Muscle of back (tissue), 11 donors: ENCODE measurements around the gene SMARCA4. TPM values are rescaled to one million over a fixed set of nuclear protein-coding genes. Genes with fewer than 3 reads are reported as not detected.

ENCODE experiments used
- DNase-seq, 3 donors: peaks; one replicate each; pipeline versions ENCODE4 v3.0.0 to v3.0.0-alpha.2; 2013
- polyA plus RNA-seq, 10 donors: library from polyadenylated mRNA; unstranded; fragments of 120-200 nt; gene quantifications; one replicate each; pipeline ENCODE4 v1.2.1, GENCODE V29; 2013; ENCODE audit not compliant: insufficient read length in 10 of 10

SMARCA4 gene
- polyA plus RNA-seq, 10 donors = 78.0 to 110 (median 93.9) TPM

GRCh38 chr19:11031421-11032070 is 70.7 kb downstream of the SMARCA4 start:
- DNase-seq = no peak

- no peak for DNase-seq
These were observed 72.4 kb downstream of the SMARCA4 start for GRCh38 chr19:11033251-11033650.

- DNase-seq = no peak
These were observed 72.9 kb downstream of the SMARCA4 start for GRCh38 chr19:11033763-11034162.

- DNase-seq = no peak
These were observed 73.8 kb downstream of the SMARCA4 start for GRCh38 chr19:11034449-11035213.

GRCh38 chr19:11035441-11036377 is 74.9 kb downstream of the SMARCA4 start:
- DNase-seq = peak; percentile 88 to 94 (median 90)

- DNase-seq = no peak
These were observed 77.7 kb downstream of the SMARCA4 start for GRCh38 chr19:11038511-11038910.

GRCh38 chr19:11041194-11041593 is 80.4 kb downstream of the SMARCA4 start:
- DNase-seq = no peak

GRCh38 chr19:11041966-11042627 is 81.3 kb downstream of the SMARCA4 start:
- no peak for DNase-seq

- no peak for DNase-seq
These were observed 83.6 kb downstream of the SMARCA4 start for GRCh38 chr19:11044431-11044830.

- no peak for DNase-seq
These were observed 84.7 kb downstream of the SMARCA4 start for GRCh38 chr19:11045536-11045935.

- DNase-seq = no peak
These were observed 86.0 kb downstream of the SMARCA4 start for GRCh38 chr19:11046605-11047354.

- DNase-seq = no peak
These were observed 87.0 kb downstream of the SMARCA4 start for GRCh38 chr19:11047866-11048265.

- no peak for DNase-seq
These were observed 89.7 kb downstream of the SMARCA4 start for GRCh38 chr19:11050323-11051114.

GRCh38 chr19:11053817-11054195 is 93.0 kb downstream of the SMARCA4 start:
- peak in 2 of 3 donors; percentile 43 to 75 for DNase-seq

- no peak for DNase-seq
These were observed 93.4 kb downstream of the SMARCA4 start for GRCh38 chr19:11054200-11054599.

GRCh38 chr19:11054628-11055027 is 93.8 kb downstream of the SMARCA4 start:
- DNase-seq = no peak

- no peak for DNase-seq
These were observed 97.6 kb downstream of the SMARCA4 start for GRCh38 chr19:11058246-11059030.

GRCh38 chr19:11059511-11060358 is 98.9 kb downstream of the SMARCA4 start:
- no peak for DNase-seq
